ENCODE measurements around the gene ARL2BP. TPM values are rescaled to one million over a fixed set of nuclear protein-coding genes. Genes with fewer than 3 reads are reported as not detected.
"Not testable (repeated sequence)": the region's sequence is repeated elsewhere in the genome, so short reads cannot be mapped to it uniquely, and the experiment has no call there.

ARL2BP gene
- total and polyA plus RNA-seq, 7 experiments from 2014 or later: 32.6 to 166 (median 56.9) TPM

DNA sequence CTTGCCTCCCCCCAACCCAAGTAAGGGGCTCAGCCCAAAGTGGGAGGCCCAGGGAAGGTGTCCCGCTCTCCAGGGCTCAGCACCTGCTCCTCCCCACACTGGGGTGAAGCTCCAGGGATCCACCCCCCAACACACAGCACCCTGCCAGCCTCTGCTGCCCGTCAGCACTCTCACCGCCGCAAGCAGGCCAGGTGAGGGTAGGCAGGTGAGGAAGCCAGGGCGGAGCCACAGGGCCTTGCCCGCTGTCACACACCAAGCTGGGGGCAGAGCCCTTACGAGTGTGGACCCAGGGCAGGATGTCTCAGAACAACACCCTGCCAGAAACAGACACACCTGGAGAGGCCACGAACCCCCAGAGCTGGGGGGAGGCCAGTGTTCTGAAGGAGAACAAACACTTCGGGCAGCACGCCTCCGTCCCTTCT, 19.9 kb downstream of the ARL2BP start:
- H3K36me3 ChIP-seq (ENCODE audit: control insufficient read depth in 2 of 3, insufficient read depth in 3 of 3, low read length in 3 of 3): no peaks in the 10 kb centered on the region
- peak; percentile 10 for ATAC-seq
- no peaks in the 10 kb centered on the region for H3K27me3 ChIP-seq (ENCODE audit: control insufficient read depth in 2 of 2, insufficient read depth in 2 of 2, low read length in 2 of 2)
- Mint-ChIP-seq H3K36me3 (no peaks in the 10 kb centered on the region), H3K4me1 (peaks cover 20 to 66% (median 62%) of the 10 kb centered on the region in 7 donors), H3K27me3 (no peaks in the 10 kb centered on the region), H3K27ac (peak overlapping the region in 8 of 9 donors; percentile 94 to 99 (median 98)), H3K9me3 (no peaks in the 10 kb centered on the region), H3K4me3 (peak overlapping the region in 8 of 10 donors; percentile 6 to 77 (median 57))
- intact Hi-C loops (cut with micrococcal nuclease): no loop called here
- POLR2A ChIA-PET: interaction anchor here (1.3 to 5.4 kb wide), 3 partner anchors 12 to 19 kb away, joined by 3 to 36 read pairs (median 35); partner anchors contain the start of gene ARL2BP
- no peaks in the 10 kb centered on the region for H3K9me3 ChIP-seq (ENCODE audit: control insufficient read depth in 2 of 3, low read length in 3 of 3)
- DNase-seq: peak in 4 of 9 donors; percentile 28 to 42 (median 38)
- CTCF ChIA-PET: interaction anchor here (1.0 to 1.3 kb wide), 2 partner anchors 15 to 152 kb away, joined by 3 read pairs; no protein-coding TSS in a partner anchor
- peak overlapping the region; percentile 74 for H3K27ac ChIP-seq (ENCODE audit: low read depth, low read length)
- peaks cover 14 to 57% of the 10 kb centered on the region in 2 donors for H3K4me1 ChIP-seq (ENCODE audit: control insufficient read depth in 2 of 2, insufficient read depth in 2 of 2, low read length in 2 of 2)
- no peak overlapping the region for H3K4me3 ChIP-seq (ENCODE audit: low read length)

- Histone ChIP-seq H3K27ac (ENCODE audit: low read depth, low read length) (peak overlapping the region; percentile 74), H3K36me3 (ENCODE audit: control insufficient read depth in 2 of 3, insufficient read depth in 3 of 3, low read length in 3 of 3) (no peaks in the 10 kb centered on the region), H3K4me3 (ENCODE audit: low read length) (peak overlapping the region; percentile 39), H3K9me3 (ENCODE audit: control insufficient read depth in 2 of 3, low read length in 3 of 3) (no peaks in the 10 kb centered on the region), H3K27me3 (ENCODE audit: control insufficient read depth in 2 of 2, insufficient read depth in 2 of 2, low read length in 2 of 2) (no peaks in the 10 kb centered on the region), H3K4me1 (ENCODE audit: control insufficient read depth in 2 of 2, insufficient read depth in 2 of 2, low read length in 2 of 2) (peaks cover 14 to 50% of the 10 kb centered on the region in 2 donors)
- H3K27me3 Mint-ChIP-seq: no peaks in the 10 kb centered on the region
- H3K36me3 Mint-ChIP-seq: no peaks in the 10 kb centered on the region
- peak overlapping the region; percentile 36 to 99 (median 97) for H3K27ac Mint-ChIP-seq
- ChIA-PET POLR2A (interaction anchor here (0.8 to 5.4 kb wide), 9 partner anchors 9 to 151 kb away, joined by 3 to 36 read pairs (median 4); partner anchors contain the start of genes ARL2BP, PSME3IP1 and RSPRY1), CTCF (interaction anchor here (0.6 to 1.7 kb wide), 4 partner anchors 14 to 562 kb away, joined by 3 to 4 read pairs (median 3); no protein-coding TSS in a partner anchor)
- intact Hi-C loops (cut with micrococcal nuclease): loop anchor here in 1 of 2 donors (2.0 kb wide), 1 partner anchor 19 kb away; the partner anchor contains the start of gene PLLP
- no peak for DNase-seq
- H3K4me3 Mint-ChIP-seq: peak overlapping the region; percentile 63 to 81 (median 74)
- no peaks in the 10 kb centered on the region for H3K9me3 Mint-ChIP-seq
- peaks cover 22 to 58% (median 52%) of the 10 kb centered on the region in 7 donors for H3K4me1 Mint-ChIP-seq
- no peak for ATAC-seq
Measured at GRCh38 chr16:57265850-57266530, 20.9 kb downstream of the ARL2BP start.

- peak overlapping the region; percentile 36 to 99 (median 97) for H3K27ac Mint-ChIP-seq
- intact Hi-C loops (cut with micrococcal nuclease): loop anchor here in 1 of 2 donors (1.0 to 2.0 kb wide), 4 partner anchors 11 to 34 kb away; partner anchors contain the start of genes ARL2BP and PLLP
- ATAC-seq: peak; percentile 86
- peaks cover 22 to 58% (median 50%) of the 10 kb centered on the region in 7 donors for H3K4me1 Mint-ChIP-seq
- DNase-seq: peak in 7 of 9 donors; percentile 76 to 87 (median 85)
- CTCF ChIA-PET: interaction anchor here (0.6 to 1.7 kb wide), 4 partner anchors 29 to 563 kb away, joined by 3 to 4 read pairs (median 3); no protein-coding TSS in a partner anchor
- no peaks in the 10 kb centered on the region for H3K27me3 Mint-ChIP-seq
- POLR2A ChIA-PET: interaction anchor here (0.6 to 5.4 kb wide), 15 partner anchors 10 to 198 kb away, joined by 3 to 36 read pairs (median 4); partner anchors contain the start of genes ARL2BP, PLLP, PSME3IP1 and RSPRY1
- Histone ChIP-seq H3K4me1 (ENCODE audit: control insufficient read depth in 2 of 2, insufficient read depth in 2 of 2, low read length in 2 of 2) (peaks cover 14 to 50% of the 10 kb centered on the region in 2 donors), H3K27me3 (ENCODE audit: control insufficient read depth in 2 of 2, insufficient read depth in 2 of 2, low read length in 2 of 2) (no peaks in the 10 kb centered on the region), H3K4me3 (ENCODE audit: low read length) (peak overlapping the region; percentile 39), H3K27ac (ENCODE audit: low read depth, low read length) (peak overlapping the region; percentile 74), H3K9me3 (ENCODE audit: control insufficient read depth in 2 of 3, low read length in 3 of 3) (no peaks in the 10 kb centered on the region), H3K36me3 (ENCODE audit: control insufficient read depth in 2 of 3, insufficient read depth in 3 of 3, low read length in 3 of 3) (no peaks in the 10 kb centered on the region)
- H3K9me3 Mint-ChIP-seq: no peaks in the 10 kb centered on the region
- peak overlapping the region; percentile 63 to 81 (median 74) for H3K4me3 Mint-ChIP-seq
- no peaks in the 10 kb centered on the region for H3K36me3 Mint-ChIP-seq
Measured at GRCh38 chr16:57266531-57267260, 21.6 kb downstream of the ARL2BP start.

DNA sequence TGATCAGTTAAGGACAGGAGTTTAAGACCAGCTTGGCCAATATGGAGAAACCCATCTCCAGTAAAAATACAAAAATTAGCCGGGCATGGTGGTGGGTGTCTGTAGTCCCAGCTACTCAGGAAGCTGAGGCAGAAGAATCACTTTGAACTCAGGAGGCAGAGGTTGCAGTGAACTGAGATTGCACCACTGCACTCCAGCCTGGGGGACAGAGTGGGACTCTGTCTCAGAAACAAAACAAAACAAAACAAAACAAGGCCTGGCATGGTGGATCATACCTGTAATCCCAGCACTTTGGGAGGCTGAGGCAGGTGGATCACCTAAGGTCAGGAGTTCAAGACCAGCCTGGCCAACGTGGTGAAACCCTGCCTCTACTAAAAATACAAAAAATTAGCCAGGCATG, 22.3 kb downstream of the ARL2BP start:
- H3K36me3 ChIP-seq (ENCODE audit: control insufficient read depth in 2 of 3, insufficient read depth in 3 of 3, low read length in 3 of 3); H3K9me3 ChIP-seq (ENCODE audit: control insufficient read depth in 2 of 3, low read length in 3 of 3); H3K27me3 ChIP-seq (ENCODE audit: control insufficient read depth in 2 of 2, insufficient read depth in 2 of 2, low read length in 2 of 2); H3K27me3 Mint-ChIP-seq; H3K9me3 Mint-ChIP-seq; H3K36me3 Mint-ChIP-seq: not testable (repeated sequence)
- Mint-ChIP-seq H3K27ac (peak overlapping the region; percentile 36 to 99 (median 97)), H3K4me1 (peaks cover 22 to 58% (median 47%) of the 10 kb centered on the region in 7 donors), H3K4me3 (peak overlapping the region; percentile 23 to 81 (median 74))
- Histone ChIP-seq H3K4me1 (ENCODE audit: control insufficient read depth in 2 of 2, insufficient read depth in 2 of 2, low read length in 2 of 2) (peaks cover 14 to 50% of the 10 kb centered on the region in 2 donors), H3K4me3 (ENCODE audit: low read length) (peak overlapping the region; percentile 34), H3K27ac (ENCODE audit: low read depth, low read length) (peak overlapping the region; percentile 74)
- DNase-seq (peak in 2 of 9 donors; percentile 40 to 43), ATAC-seq (peak; percentile 23)
- POLR2A ChIA-PET: interaction anchor here (0.6 to 5.4 kb wide), 9 partner anchors 9 to 198 kb away, joined by 3 to 36 read pairs (median 6); partner anchors contain the start of genes ARL2BP and PLLP
- CTCF ChIA-PET: interaction anchor here (0.6 to 1.7 kb wide), 4 partner anchors 29 to 267 kb away, joined by 3 to 4 read pairs (median 3); no protein-coding TSS in a partner anchor
- intact Hi-C loops (cut with micrococcal nuclease): loop anchor here in 1 of 2 donors (1.0 to 2.0 kb wide), 4 partner anchors 10 to 33 kb away; partner anchors contain the start of genes ARL2BP and PLLP

GRCh38 chr16:57268804-57269800, 24.0 kb downstream of the ARL2BP start:
- H3K4me1 Mint-ChIP-seq: peaks cover 22 to 56% (median 41%) of the 10 kb centered on the region in 7 donors
- DNase-seq (no peak), ATAC-seq (no peak)
- POLR2A ChIA-PET: interaction anchor here (1.4 to 5.4 kb wide), 7 partner anchors 7 to 31 kb away, joined by 4 to 36 read pairs (median 5); partner anchors contain the start of gene ARL2BP
- Histone ChIP-seq H3K27me3 (ENCODE audit: control insufficient read depth in 2 of 2, insufficient read depth in 2 of 2, low read length in 2 of 2) (no peaks in the 10 kb centered on the region), H3K4me3 (ENCODE audit: low read length) (no peak overlapping the region), H3K4me1 (ENCODE audit: control insufficient read depth in 2 of 2, insufficient read depth in 2 of 2, low read length in 2 of 2) (peaks cover 14 to 50% of the 10 kb centered on the region in 2 donors), H3K27ac (ENCODE audit: low read depth, low read length) (peak overlapping the region; percentile 74), H3K9me3 (ENCODE audit: control insufficient read depth in 2 of 3, low read length in 3 of 3) (no peaks in the 10 kb centered on the region), H3K36me3 (ENCODE audit: control insufficient read depth in 2 of 3, insufficient read depth in 3 of 3, low read length in 3 of 3) (no peaks in the 10 kb centered on the region)
- H3K4me3 Mint-ChIP-seq: peak overlapping the region in 7 of 10 donors; percentile 26 to 77 (median 44)
- no peaks in the 10 kb centered on the region for H3K36me3 Mint-ChIP-seq
- intact Hi-C loops (cut with micrococcal nuclease): no loop called here
- no peaks in the 10 kb centered on the region for H3K27me3 Mint-ChIP-seq
- CTCF ChIA-PET: no interaction called here
- H3K27ac Mint-ChIP-seq: peak overlapping the region in 8 of 9 donors; percentile 94 to 99 (median 98)
- H3K9me3 Mint-ChIP-seq: no peaks in the 10 kb centered on the region
